Measurements from ENCODE around the gene PTPRD. TPM values are rescaled to one million over a fixed set of nuclear protein-coding genes. Genes with fewer than 3 reads are reported as not detected.

Gene PTPRD
- total RNA-seq, 1 donor from 2014 or later = 136 TPM

- Mint-ChIP-seq H3K27ac (no peak overlapping the region), H3K27me3 (ENCODE audit: insufficient read depth, low read depth) (no peaks in the 10 kb centered on the region), H3K9me3 (peaks cover 2% of the 10 kb centered on the region), H3K4me1 (peaks cover 33% of the 10 kb centered on the region), H3K4me3 (no peak overlapping the region), H3K36me3 (peaks cover 7% of the 10 kb centered on the region)
- peaks cover 8% of the 10 kb centered on the region for H3K4me1 ChIP-seq
- no peaks in the 10 kb centered on the region for H3K27me3 ChIP-seq
- TF ChIP-seq, protein P1, sequence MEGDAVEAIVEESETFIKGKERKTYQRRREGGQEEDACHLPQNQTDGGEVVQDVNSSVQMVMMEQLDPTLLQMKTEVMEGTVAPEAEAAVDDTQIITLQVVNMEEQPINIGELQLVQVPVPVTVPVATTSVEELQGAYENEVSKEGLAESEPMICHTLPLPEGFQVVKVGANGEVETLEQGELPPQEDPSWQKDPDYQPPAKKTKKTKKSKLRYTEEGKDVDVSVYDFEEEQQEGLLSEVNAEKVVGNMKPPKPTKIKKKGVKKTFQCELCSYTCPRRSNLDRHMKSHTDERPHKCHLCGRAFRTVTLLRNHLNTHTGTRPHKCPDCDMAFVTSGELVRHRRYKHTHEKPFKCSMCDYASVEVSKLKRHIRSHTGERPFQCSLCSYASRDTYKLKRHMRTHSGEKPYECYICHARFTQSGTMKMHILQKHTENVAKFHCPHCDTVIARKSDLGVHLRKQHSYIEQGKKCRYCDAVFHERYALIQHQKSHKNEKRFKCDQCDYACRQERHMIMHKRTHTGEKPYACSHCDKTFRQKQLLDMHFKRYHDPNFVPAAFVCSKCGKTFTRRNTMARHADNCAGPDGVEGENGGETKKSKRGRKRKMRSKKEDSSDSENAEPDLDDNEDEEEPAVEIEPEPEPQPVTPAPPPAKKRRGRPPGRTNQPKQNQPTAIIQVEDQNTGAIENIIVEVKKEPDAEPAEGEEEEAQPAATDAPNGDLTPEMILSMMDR (IDR thresholded peaks at IDR 0.05) = no peak
- no peak for TF ChIP-seq EZH2phosphoT487 (IDR thresholded peaks at IDR 0.05)
- TF ChIP-seq EZH2 (IDR thresholded peaks at IDR 0.05) = no peak
- H2AFZ ChIP-seq (replicated peaks) = no peak overlapping the region
- H4K20me1 ChIP-seq (ENCODE audit: low read depth) = peaks cover 8% of the 10 kb centered on the region
- no peak overlapping the region for H3K9ac ChIP-seq
- H3K79me2 ChIP-seq (ENCODE audit: low read depth) = peaks cover 19% of the 10 kb centered on the region
- no peak overlapping the region for H3K4me2 ChIP-seq
- H3K4me3 ChIP-seq = no peak overlapping the region
- H3K36me3 ChIP-seq = no peaks in the 10 kb centered on the region
- no peak for DNase-seq (ENCODE audit: low spot score)
- no peak overlapping the region for H3K27ac ChIP-seq
- H3F3A ChIP-seq (ENCODE audit: low read depth) = no peaks in the 10 kb centered on the region
- no peaks in the 10 kb centered on the region for H3K9me3 ChIP-seq (ENCODE audit: low read depth)
Measured at GRCh38 chr9:8706998-8707397, 1905.8 kb downstream of the PTPRD start.

DNA sequence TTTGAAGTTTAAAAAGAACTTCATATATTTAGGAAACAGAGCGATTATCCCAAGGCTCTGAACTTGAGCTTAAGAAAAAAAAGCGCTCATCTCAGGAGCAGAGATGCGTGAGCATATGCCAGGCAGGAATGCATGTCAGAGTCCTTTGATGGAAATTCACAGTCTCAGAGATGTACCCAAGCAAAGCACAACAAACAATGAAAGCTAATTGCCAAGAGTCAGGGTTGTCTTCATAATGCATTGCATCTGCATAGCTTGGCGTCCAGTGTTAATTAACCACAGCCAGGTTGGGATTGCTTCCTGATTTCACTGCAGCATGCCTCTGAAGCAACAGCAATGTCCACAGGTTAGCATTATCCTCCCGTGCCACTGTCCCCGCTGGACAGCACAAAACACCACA, 1906.3 kb downstream of the PTPRD start:
- H3K27ac Mint-ChIP-seq = peak overlapping the region; percentile 33
- Histone ChIP-seq H3K79me2 (ENCODE audit: low read depth) (peaks cover 15% of the 10 kb centered on the region), H3K9ac (no peak overlapping the region), H3K27ac (no peak overlapping the region), H3K36me3 (no peaks in the 10 kb centered on the region), H3K4me1 (peaks cover 8% of the 10 kb centered on the region), H3K9me3 (ENCODE audit: low read depth) (no peaks in the 10 kb centered on the region), H3K4me3 (no peak overlapping the region), H4K20me1 (ENCODE audit: low read depth) (peaks cover 8% of the 10 kb centered on the region), H2AFZ (replicated peaks) (no peak overlapping the region), H3K27me3 (no peaks in the 10 kb centered on the region), H3F3A (ENCODE audit: low read depth) (no peaks in the 10 kb centered on the region), H3K4me2 (no peak overlapping the region)
- H3K36me3 Mint-ChIP-seq = peaks cover 7% of the 10 kb centered on the region
- no peaks in the 10 kb centered on the region for H3K27me3 Mint-ChIP-seq (ENCODE audit: insufficient read depth, low read depth)
- no peak overlapping the region for H3K4me3 Mint-ChIP-seq
- TF ChIP-seq EZH2phosphoT487 (IDR thresholded peaks at IDR 0.05) = no peak
- TF ChIP-seq, protein P1 (IDR thresholded peaks at IDR 0.05) = no peak
- no peak for TF ChIP-seq EZH2 (IDR thresholded peaks at IDR 0.05)
- peaks cover 29% of the 10 kb centered on the region for H3K4me1 Mint-ChIP-seq
- H3K9me3 Mint-ChIP-seq = peaks cover 2% of the 10 kb centered on the region
- no peak for DNase-seq (ENCODE audit: low spot score)

DNA sequence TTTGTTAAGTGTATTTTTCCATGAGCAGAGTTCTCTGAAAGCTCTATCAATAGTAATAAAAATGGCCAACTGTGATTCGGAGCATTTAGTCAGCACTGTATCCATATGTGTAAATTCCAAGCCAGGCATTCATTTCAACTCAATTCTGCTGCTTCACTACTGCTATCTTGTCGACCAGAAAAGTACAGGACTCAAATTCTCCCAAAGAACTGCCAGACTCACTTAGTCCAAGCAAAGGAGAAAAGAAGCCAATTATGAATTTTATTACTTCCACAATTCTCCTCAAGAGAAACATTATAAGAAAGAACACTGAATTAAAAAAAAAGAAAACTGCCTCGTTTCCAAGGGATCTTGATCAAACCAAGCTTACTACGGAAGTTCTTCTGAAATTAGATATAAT, 1906.9 kb downstream of the PTPRD start:
- Histone ChIP-seq H3K4me1 (peaks cover 8% of the 10 kb centered on the region), H4K20me1 (ENCODE audit: low read depth) (peaks cover 8% of the 10 kb centered on the region), H3K9ac (no peak overlapping the region), H3K4me2 (no peak overlapping the region), H2AFZ (replicated peaks) (no peak overlapping the region), H3K4me3 (no peak overlapping the region), H3F3A (ENCODE audit: low read depth) (no peaks in the 10 kb centered on the region), H3K36me3 (no peaks in the 10 kb centered on the region), H3K9me3 (ENCODE audit: low read depth) (no peaks in the 10 kb centered on the region), H3K79me2 (ENCODE audit: low read depth) (peaks cover 9% of the 10 kb centered on the region), H3K27ac (no peak overlapping the region), H3K27me3 (no peaks in the 10 kb centered on the region)
- no peak for TF ChIP-seq EZH2 (IDR thresholded peaks at IDR 0.05)
- TF ChIP-seq, protein P1 (IDR thresholded peaks at IDR 0.05) = no peak
- TF ChIP-seq EZH2phosphoT487 (IDR thresholded peaks at IDR 0.05) = no peak
- Mint-ChIP-seq H3K4me3 (no peak overlapping the region), H3K36me3 (peaks cover 7% of the 10 kb centered on the region), H3K9me3 (peaks cover 2% of the 10 kb centered on the region), H3K27me3 (ENCODE audit: insufficient read depth, low read depth) (no peaks in the 10 kb centered on the region), H3K4me1 (peaks cover 25% of the 10 kb centered on the region), H3K27ac (no peak overlapping the region)
- no peak for DNase-seq (ENCODE audit: low spot score)

Measured in neural progenitor cell (in vitro differentiated cells).